HG03520 (cell line): ENCODE measurements around the gene NBL1.
"Not testable (repeated sequence)": the region's sequence is repeated elsewhere in the genome, so short reads cannot be mapped to it uniquely, and the experiment has no call there.

Source experiments
- ATAC-seq: cut with Tn5 transposase; IDR thresholded peaks from one replicate; pipeline ENCODE4 v1.9.1; 2021; ENCODE audit warnings: mild to moderate bottlenecking, moderate library complexity; ENCODE audit not compliant: unreplicated experiment

The NBL1 gene

DNA sequence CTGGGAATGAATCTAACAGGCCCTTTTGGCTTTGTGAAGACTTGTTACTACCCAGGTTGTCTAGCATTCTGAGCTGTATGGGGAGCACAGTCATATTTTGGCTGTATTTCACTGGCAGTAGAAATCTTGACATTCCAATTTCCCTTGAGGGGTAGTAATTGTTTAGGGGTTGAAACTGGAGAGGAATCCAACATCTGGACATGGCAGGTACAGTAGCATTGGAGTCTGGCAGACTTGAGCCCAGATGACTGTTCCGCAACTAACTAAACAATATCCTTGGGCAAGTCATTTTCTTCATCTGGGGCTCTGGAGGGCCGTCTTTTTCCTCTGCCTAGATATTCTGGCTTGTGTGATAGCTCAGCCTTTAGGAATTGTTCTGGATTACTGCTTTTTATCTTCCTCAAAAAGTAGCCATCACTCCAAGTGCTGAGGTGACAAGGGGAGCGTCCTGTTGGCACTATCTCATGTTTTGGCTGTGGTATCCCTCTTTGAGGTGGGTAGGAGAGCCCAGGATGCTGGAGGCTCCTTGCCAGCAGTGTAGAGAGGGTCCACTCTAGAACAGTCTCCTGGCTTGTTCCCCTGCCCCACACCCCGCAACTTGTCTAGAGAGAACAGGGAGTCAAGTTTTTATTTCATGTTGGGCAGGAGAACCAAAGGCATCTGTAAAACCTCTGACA lies 22.7 kb upstream of the NBL1 start:
- no peak for ATAC-seq

DNA sequence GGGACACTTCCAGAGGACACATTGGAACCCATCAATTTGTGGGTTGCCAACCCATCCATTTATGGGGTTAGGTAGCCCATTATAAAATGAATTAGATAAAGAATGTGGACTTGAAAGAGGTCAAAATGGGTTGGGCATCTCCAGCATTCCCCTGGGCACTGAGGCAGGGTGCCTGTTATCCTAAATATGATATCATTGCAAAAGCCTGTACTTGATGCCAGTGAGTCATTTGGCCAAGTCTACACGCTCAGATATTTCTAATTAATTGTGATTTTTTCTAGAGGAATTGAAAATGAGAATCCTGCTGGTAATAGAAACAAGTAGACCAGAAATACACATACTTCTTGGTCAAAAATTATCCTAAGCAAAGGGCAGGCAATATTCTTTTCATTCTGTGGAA lies 21.9 kb upstream of the NBL1 start:
- no peak for ATAC-seq

DNA sequence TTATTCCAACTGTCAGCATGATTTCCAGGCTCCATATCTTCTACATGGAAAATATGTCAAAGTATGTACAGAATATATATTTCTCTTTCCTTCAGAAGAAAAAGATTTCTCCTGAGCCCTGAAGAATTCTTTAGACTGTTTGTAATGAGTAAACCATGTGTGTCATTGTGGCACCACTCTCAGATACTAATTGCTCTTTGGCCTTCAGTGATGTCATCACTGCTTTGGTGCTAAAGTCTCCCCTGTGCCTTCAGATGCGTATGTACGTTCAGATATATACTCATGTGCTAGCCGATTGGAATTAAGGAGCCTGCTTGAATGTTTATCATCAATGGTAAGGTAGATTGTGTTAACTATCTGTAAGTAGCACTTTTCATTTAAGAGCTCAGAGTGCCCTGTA lies 20.6 kb upstream of the NBL1 start:
- ATAC-seq = no peak

DNA sequence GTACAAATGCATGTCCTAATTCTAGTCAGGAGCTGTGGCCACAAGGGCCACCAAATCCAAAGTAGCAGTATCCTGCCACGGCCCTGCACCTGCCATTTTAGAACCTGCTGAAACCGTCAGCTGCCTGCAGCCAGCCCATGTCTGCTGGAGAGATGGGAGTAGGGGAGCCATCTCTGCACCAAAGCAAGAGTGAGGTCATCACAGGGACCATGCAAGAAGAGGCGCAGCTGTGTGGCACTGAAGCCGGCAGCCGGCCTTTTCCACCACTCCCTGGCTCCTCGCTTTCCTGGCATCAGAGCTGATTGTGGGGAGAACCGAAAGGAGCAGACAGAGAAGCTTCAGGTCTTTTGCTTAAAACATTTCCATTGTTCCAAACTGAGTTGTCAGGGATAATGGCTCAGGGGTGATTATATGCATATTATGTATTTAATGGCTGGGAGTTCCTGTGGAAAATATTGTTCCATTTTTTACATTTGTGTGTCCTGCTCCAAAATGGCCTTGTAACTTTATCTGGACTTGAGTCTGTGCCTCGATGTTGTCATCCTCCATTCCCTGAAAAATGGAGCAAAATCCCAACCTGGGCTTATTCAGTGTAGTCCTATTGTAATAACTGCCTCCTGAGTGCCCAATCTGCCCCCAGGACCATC lies 18.7 kb upstream of the NBL1 start:
- ATAC-seq = no peak

DNA sequence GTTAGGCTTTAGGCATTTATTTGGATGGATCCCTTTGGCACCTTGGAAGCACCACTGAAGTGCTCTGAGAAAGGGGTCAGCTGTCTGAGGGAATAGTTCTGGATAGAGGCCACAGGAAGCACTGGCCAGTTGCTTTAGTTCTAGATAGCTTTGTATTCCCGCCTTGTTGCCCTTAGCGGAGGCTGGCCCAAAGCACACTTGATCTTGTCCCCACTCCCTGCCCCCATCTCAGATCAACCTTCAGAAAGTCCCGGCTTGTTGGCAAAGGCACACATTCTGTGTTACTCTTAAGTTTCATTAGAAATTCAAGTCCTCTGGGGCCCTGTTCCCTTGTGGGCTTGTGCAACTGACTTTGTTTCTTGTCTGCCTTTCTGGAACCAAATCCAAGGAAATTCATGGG lies 15.2 kb upstream of the NBL1 start:
- ATAC-seq = no peak

DNA sequence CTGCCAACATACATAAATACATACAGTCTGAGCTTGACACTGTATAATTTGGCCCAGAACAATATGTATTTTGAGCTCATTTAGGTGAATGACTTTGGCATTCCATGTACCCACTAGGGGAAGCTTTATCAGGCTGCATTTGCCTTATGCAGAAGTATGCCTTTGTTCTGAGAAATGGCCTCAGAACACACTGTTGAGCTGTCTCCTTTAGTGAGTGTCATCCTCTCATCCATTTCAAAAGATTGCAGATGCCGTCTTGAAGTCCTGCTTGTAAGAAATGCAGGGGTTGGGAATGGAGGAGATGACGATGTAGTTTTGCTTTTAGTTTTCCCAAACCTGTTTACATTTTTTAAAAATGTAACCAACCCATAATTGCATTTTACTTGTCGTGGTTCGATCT lies 14.8 kb upstream of the NBL1 start:
- ATAC-seq = no peak

DNA sequence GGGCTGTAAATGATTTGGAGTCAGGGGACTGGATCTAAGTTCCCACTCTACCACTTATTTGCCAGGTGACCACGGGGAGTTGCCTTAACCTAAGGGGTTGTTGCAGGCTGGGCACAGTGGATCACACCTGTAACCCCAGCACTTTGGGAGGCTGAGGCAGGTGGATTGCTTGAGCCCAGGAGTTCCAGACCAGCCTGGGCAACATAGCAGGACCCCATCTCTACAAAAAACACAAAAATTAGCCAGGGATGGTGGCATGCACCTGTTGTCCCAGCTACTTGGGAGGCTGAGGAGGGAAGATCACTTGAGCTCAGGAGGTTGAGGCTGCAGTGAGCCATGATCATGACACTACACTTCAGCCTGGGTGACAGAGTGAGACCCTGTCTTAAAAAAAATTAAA lies 13.9 kb upstream of the NBL1 start:
- not testable (repeated sequence) for ATAC-seq

DNA sequence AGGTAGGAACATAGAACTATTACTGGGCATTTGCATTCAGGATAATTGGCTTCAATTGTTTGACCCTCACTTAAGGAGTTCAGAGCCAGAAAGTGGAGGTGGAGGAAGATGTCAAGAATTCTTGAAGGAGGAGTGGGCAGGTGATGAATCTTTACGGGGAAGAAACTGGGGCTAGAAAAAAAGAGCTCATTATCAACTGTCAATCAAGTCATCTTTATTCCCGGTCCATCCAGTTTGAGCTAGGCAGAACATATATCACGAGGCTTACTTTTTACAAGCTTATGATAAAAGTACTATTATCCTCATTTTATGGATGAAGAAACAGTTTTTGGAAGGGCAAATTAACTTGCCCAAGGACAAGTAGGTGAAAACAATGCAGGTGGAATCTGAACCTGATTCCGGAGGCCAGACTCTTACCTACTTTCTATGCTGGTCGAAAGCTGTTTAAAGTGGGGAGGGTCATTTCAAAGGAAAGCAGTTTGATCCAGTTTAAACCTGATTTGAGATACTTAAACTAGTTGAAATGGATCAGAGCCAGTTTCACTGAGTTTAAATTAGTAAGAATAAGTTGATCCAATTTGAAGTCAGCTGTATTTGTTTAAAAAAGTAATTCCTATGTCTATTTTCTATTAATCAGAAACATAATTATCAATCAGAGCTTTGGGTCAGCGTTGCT lies 13.3 kb upstream of the NBL1 start:
- no peak for ATAC-seq

DNA sequence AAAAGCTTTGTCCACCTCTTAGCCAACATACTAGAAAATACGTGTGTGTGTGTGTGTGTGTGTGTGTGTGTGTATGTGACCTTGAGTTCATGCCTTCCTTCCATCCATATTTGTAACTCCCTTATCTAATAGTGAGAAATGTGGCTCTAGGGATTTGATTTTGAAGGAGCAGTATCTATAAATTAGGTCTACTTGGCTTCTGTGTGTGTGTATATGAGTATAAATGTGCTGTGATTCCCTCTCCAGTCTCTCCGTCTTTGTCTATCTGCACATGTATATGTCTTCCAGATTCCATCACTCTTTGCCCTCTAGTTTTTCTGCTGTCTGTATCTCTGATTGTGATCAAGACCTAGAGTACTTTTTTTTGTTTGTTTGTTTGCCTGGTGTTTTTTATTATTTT lies 11.9 kb upstream of the NBL1 start:
- ATAC-seq = no peak

DNA sequence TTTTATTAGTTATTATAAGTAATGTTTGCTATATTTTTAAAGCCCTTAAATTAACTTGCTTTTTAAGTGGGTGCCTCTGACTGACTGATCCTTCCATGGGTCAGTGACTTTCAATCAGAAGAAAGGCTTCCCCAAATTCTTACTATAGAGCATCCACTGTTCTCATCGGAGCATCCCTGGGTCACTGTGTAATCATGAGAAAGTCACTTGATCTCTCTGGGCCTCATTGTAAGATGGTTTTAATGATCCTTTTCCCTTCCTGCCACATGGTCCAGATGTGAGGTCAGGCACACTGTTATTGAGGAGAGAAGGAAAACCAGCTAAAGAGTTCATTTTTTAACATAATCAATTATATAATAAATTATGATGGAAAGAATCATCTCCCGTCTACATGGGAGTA lies 11.0 kb upstream of the NBL1 start:
- no peak for ATAC-seq

DNA sequence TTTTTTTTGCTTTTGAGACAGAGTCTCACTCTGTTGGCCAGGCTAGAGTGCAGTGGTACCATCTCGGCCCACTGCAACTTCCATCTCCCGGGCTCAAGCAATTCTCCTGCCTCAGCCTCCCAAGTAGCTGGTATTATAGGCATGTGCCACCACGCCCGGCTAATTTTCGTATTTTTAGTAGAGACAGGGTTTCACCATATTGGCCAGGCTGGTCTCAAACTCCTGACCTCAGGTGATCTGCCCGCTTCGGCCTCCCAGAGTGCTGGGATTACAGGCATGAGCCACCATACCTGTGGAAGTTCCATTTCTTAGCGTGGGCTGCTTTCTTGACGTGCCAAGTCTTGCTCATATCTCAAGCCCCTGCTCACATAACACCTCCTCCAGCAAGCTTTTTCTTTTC lies 9.0 kb upstream of the NBL1 start:
- not testable (repeated sequence) for ATAC-seq

DNA sequence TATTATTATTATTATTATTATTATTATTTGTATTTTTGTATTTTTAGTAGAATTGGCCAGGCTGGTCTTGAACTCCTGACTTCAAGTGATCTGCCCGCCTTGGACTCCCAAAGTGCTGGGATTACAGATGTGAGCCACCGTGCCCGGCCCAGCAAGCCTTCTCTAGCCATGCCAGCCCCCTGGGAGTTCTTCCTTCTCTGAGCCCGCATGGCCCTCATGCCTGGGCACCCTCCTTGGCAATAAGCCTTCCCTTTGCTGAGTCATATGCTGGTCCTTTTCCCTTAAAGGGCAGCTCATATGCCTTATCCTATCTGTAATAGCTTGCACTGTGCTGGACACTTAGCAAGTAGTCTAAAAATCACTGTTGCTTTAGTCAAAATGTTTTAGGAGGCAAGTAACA lies 8.5 kb upstream of the NBL1 start:
- ATAC-seq = no peak

DNA sequence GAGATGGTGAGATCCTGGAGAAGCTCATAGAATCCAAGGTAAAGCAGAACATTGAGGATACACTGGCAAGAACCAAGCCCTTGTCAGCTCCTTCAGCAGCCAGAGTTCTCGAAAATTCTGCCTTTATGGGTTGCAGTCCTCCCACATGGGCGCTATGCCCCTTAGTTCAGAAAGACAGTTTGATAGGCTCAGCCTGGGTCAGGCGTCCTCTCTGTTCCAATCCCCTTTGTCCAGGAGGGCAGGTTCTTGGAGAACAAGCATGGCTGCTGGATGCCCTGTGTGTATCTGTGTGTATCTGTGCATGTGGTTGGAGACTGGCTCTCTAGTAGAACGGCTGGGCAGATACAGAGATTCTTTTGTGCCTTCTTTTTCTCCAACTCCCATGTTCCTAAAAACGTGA lies 8.0 kb upstream of the NBL1 start:
- no peak for ATAC-seq

DNA sequence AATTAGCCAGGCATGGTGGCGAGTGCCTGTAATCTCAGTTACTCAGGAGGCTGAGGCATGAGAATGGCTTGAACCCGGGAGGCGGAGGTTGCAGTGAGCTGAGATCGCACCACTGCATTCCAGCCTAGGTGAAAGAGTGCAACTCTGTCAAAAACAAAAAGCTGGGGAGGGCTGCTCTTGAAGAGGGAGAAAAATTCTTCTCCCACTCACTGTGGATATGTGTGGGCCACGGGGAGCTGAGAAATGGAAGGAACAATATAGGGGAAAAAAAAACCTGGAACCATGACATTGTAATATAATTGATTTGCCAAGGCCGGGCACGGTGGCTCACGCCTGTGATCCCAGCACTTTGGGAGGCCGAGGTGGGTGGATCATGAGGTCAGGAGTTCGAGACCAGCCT lies 7.4 kb upstream of the NBL1 start:
- not testable (repeated sequence) for ATAC-seq

DNA sequence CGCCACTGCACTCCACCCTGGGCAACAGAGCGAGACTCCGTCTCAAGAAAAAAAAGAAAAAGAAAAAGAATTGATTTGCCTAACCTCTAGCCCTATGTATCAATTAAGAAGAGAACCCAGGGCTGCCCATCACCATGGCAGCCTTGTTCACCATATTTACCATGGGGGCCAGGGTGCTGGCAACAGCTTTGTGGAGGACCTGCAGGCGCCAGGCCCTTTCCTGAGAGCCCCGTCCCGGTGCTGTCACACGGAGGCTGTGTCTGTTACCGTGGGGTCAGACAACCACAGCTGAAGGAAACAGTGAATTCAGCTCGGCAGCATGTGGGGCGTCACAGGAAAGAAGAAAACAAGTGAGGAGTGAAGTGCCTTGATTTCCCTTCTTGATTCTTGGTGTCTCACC lies 6.5 kb upstream of the NBL1 start:
- ATAC-seq = no peak

DNA sequence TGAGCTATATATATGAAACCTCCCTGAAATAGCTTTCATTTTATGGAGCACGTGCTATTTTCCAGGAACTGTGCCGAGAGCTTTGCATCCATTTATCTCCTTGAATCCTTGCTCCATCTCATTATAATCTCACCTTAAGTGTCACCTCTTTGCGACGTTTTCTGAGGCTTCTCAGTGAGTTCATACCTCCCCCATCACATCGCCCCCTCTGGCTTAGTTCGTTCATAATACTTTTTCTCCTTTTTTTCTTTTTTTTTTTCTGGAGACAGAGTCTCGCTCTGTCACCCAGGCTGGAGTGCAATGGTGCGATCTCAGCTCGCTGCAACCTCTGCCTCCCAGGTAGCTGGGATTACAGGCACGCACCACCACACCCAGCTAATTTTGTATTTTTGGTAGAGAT lies 4.9 kb upstream of the NBL1 start:
- ATAC-seq = not testable (repeated sequence)

DNA sequence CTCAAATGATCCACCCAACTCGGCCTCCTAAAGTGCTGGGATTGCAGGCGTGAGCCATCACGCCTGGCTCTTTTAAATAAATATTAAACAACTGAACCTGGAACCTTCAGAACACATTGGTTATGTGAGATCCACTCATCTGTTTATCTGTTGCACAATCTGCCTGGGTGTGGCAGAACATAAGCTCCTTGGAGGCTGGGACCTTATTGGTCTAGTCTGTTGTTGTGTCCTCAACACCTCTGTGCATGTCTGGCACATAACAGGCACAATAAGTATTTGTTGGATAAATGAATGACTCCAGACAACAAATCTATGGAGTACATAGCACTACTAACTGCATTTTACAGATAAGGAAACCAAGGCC lies 4.1 kb upstream of the NBL1 start:
- no peak for ATAC-seq

DNA sequence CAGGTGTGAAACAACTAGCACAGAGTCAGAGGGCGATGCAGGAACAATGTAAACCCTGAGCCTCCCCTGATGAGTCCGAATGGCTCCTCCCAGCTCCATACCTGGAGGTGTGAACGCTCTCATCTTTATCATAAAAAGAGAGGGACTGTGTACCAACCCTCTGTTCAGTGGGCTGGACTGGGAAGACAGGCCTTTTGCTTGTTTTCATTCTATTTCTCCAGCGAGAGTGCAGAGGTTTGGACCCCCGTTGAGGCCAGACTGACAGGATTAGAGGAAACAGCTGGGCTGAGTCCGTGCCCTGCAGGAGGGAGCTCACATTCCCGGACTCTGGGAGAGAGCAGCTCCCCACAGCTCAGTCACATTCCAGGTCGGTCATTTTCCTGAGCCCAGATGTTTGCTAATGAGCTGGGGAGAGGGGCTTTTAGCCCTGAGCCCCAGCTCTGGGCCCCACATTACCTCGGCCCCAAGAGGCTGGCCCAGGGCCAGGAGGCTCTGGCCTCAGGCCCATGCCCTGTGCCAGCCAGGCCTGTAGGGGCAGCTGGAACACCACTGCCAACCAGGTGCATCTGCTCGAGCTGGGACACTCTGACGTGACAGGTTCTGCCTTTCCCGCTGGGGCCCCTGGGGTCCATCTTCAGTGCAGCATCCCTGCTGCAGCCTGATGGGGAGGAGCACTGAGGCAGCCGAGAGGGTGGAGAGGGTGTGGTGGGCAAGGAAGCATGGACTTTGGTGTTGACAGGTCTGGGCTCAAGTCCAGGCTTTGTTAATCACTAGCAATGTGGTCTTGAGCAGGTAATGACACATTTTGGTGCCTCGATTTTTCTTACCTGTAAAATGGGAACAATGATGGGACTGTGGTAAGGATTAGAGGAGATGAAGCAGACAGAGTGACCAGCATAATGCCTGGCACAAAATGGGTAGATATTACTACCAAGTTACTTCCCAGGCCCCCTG lies 3.5 kb upstream of the NBL1 start:
- no peak for ATAC-seq

DNA sequence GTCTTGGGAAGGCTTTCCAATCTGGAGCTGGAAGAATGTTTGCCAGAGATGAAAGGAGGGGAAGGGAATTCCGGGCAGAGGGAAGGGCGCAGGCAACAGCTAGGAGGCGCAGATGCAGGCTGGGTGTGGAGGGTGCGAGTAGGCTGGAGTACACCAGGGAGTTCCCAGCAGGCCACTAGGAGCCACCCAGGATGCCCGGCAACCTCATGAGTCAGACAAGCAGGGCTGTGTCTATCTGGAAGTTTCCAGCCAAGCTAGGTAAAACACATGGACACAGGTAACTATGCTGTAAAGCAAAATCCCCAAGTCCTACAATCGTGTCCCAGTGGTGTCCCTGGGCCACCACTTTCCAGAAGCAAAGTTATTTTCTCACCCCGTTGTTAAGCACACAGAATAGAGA lies 990 bp upstream of the NBL1 start:
- no peak for ATAC-seq

DNA sequence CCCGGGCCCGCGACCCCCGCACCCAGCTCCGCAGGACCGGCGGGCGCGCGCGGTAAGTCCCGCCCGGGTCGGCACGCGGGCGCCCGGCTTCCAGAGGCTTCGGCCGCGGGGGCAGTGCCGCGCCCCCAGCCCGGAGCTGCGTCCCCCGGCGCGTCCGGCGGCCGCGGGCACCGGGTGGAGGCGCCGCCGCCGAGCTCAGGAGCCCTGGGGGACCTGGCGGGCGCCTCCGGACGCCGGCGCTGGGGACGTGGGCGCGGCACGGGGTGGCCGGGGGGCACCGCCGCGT lies 227 bp downstream of the NBL1 start:
- ATAC-seq = peak; percentile 19

DNA sequence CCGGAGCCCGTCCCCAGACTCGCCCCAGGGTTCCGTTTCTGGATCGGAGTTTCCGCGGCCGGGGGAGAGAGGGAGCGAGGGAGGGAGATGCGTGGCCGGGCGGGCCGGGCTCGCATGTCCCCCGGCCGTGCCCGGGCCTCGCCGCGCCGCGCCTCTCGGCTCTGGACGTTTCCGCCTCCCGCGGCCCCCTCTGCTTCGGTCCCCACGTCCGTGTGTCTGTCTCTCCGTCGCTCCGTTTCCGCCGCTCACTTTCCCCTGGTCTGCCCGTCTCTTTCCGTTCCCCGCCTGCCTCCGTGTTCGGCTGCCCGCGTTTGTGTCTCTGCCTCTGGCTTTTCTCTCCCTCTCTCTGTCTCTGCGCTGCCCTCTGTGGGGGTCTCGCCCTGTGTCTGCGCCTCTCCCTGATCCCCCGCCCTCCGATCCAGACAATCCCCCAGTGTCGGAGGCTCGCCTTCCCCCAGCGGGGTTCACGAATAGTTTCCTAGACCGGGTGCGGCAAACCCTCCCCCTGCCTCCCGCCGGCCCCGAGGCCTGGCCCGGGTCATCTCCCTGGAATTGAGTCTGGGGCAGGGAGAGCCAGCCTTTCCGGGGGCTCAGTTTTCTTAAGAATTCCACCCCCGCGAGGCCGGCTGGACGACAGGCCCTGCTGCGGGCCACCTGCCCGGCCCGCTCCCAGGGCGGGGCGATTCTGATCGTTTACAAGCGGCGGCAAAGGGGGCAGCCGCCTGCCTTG lies 735 bp downstream of the NBL1 start:
- ATAC-seq = peak; percentile 19
